Nucleus accumbens (tissue), 56 donors: ENCODE results near the gene ZNF639.
"Not testable (repeated sequence)": the region's sequence is repeated elsewhere in the genome, so short reads cannot be mapped to it uniquely, and the experiment has no call there.

Experiments used
- DNase-seq, 56 donors: peaks; one replicate each; lab custom pipeline; 2025; lab: John Stamatoyannopoulos, UW

ZNF639 gene

GRCh38 chr3:179322286-179323196 lies at the start of gene ZNF639:
TSS of gene ZNF639 (plus strand) at chr3:179323031. CDS start at chr3:179328294, 5,263 bp downstream.
- DNase-seq, result peak; percentile 6 to 88 (median 68)

GRCh38 chr3:179274434-179274833 lies 48.4 kb upstream of the ZNF639 start:
- DNase-seq, result not testable (repeated sequence)

- DNase-seq, result no peak
These were observed 46.8 kb upstream of the ZNF639 start for GRCh38 chr3:179276001-179276400.

DNA sequence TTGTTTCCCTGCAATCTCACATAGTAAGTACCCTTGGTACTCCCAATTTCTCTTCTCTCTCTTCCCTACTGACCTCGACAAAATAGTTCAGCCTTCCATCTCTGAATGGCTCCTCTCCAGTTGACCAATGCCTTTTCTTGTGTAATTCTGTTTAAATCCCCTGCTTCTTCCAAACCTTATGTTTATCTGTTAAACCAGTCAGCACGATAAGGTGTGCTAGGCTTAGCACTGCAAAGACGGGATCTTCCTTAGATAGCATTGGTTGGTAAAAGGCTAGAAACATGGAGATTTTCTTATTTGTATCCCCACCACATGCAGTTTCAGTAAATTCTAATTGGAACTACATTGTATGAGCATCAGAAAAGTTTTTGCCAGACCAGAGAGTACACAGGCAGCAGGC lies 46.1 kb upstream of the ZNF639 start:
- no peak for DNase-seq

DNA sequence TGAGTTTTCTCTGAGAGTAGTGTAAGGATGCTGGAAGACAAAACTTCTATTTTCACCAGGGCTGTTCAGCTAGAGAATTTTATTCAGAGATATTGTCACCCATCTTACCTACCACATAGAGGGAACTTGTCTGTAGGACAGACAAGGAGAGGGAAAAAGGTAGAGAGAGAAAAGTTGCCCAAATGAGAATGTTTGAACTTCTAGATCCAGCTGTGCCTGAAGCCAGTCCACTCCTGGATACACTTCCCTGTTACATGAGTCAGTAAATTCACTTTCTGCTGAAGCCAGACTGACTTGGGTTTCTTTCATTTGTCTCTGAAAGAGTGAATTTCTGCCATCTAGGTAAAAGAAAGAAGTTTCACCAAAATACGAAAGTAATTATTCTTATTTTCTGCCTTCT lies 44.7 kb upstream of the ZNF639 start:
- no peak for DNase-seq

DNA sequence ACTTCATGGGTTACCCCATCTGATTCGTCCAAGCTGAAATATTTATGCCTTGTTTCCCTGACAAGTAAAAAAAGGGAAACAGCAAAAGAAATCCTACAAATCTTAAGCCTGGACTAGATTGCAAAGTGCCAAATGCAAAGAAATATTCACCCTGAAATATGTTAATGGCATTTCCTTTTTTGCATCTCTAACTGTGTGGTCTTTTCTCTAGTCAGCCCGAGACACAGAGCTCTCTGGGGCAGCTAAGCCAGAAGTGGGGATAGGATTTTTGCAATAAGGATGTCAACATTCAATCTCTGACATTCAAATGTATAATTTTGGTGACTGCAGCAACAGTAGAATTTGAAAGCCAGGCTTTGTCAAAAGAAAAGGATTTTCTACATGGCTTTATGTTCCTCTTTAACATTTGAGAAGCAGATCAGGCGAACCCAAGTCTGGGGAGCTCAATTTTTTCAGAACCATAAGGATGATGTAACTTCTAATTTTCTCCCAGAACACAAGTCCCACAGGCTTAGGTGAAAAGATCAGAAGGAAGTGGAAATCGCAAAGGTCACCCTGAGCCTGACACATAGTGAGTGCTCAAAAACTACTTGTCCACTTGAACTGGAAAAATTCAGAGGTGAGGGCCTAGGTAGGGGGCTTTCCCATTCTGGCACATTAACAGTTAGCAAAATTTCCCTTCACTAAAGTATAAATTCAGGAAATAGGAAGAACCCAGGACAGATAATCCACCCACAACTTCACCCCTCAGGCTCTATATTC lies 43.7 kb upstream of the ZNF639 start:
- DNase-seq, result no peak

DNA sequence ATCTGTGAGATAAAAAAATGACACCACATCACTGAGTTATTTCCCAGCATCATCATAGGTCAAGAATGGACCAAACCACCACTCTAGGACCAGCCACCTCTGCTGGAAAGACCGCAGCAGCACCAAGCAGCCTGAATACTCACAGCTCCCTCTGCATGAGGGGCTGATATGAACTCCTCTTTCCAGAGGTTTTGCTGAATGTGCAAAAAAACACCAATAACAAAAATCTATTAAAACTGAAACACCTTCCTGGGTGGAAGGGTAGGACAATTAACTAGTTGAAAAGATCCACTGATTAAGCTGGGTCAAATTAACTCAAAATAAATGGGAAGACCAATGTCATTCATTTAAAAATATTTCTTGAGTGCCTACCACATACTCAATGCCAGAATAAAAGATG lies 43.0 kb upstream of the ZNF639 start:
- DNase-seq, result no peak

DNA sequence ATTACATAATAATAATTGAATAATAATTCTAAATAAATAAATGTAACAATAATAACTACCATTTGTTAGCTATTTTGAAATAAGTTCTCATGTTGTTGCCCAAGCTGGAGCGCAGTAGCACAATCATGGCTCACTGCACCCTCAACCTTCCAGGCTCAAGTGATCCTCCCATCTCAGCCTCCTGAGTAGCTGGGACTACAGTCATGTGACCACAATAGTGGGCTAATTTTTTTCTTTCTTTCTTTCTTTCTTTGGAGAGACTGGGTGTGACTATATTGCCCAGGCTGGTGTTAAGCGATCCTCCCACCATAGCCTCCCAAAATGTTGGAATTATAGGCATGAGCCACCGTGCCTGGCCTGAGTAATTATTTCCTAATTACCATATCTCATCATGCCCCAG lies 41.0 kb upstream of the ZNF639 start:
- no peak for DNase-seq

- DNase-seq, result no peak
These were observed 36.5 kb upstream of the ZNF639 start for GRCh38 chr3:179286331-179286730.

DNA sequence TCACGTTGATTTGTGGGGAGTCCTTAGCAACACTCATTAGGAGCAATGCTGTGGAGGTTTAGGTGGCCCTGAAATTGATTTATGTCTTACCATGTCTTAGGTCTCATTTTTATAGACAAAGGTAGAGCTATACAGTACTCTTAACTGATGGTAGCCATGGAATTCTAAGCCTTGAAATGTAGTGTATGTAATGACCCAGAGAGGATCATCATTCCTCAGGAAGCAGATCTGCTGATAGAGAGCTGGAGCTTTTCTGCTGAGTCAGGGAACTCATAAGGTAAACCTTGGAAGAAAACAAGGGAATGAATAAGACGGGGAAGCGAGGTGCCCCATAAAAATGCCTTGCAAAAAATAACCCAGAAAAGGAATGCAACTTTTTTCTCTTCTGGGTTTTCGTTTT lies 34.0 kb upstream of the ZNF639 start:
- no peak for DNase-seq

DNA sequence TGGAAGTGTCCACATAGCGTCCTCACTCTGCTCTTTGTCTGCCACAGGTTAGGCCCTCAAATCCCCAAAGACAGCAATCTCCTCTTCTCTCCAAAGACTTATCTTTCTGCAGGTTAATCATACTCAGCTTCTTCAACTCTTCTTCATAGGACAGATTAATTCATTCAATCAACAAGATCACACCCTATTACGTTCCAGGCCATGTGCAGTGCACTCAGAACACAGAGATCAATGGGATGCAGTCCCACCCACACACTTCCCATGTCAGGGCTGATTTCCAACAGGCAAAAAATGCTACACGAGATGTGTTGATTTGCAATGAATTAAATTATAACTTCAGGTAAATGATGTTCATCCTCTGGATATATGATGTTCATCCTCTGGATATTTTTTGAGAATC lies 33.5 kb upstream of the ZNF639 start:
- DNase-seq, result no peak

GRCh38 chr3:179292450-179292849 lies 30.4 kb upstream of the ZNF639 start:
- no peak for DNase-seq

GRCh38 chr3:179297971-179298725 lies 24.7 kb upstream of the ZNF639 start:
- no peak for DNase-seq

GRCh38 chr3:179299316-179299715 lies 23.5 kb upstream of the ZNF639 start:
- no peak for DNase-seq

GRCh38 chr3:179299999-179300613 lies 22.7 kb upstream of the ZNF639 start:
- no peak for DNase-seq

DNA sequence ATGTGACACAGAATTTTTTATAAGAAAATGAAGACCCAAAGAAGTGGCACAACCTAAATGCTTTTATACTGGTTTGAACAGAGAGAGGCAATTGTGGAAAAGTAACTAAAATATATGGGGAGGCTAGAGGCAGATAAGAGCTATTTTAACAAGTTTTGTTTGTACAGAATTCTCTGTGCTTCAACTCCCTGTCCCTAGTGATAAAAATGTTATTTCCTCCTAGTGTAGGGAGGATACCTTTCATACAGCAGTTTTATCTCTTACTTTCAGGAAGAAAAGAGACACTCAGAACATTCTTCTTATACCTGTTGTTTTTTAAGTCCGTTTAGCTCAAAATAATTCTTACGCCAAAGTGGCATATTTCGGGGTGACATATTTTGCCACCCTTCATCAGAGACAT lies 21.2 kb upstream of the ZNF639 start:
- DNase-seq, result no peak

DNA sequence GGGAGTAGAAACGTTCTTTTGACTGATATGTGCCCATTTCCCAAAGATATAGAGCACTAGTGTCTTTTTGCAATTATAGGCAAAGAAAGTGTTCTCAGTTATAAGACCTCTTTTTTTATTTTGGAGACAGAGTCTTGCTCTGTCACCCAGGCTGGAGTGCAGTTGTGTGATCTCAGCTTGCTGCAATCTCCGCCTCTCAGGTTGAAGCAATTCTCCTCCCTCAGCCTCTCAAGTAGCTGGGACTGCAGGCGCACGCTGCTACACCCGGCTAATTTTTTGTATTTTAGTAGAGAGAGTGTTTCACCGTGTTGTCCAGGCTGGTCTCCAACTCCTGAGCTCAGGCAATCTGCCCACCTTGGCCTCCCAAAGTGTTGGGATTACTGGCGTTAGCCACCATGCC lies 20.7 kb upstream of the ZNF639 start:
- no peak for DNase-seq

DNA sequence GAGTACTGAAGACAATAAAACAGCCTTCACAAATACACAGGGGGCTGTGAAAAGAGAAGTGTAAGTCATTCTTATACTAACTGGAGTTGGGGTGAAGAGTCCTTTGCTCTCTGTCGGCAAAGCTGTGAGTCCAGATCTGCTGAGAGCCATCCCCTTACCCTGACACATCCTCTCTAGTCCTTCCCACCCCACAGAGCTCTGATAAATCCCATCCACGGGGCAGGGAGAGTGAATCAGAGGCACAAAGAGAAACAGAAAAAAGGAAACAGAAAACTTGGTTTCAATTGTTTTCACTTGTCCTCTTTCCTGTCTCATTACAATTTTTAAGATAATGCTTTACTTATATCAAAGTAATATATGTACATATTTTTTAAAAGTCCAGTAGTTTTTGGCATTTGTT lies 18.2 kb upstream of the ZNF639 start:
- DNase-seq, result no peak

GRCh38 chr3:179307362-179307761 lies 15.5 kb upstream of the ZNF639 start:
- DNase-seq, result not testable (repeated sequence)

DNA sequence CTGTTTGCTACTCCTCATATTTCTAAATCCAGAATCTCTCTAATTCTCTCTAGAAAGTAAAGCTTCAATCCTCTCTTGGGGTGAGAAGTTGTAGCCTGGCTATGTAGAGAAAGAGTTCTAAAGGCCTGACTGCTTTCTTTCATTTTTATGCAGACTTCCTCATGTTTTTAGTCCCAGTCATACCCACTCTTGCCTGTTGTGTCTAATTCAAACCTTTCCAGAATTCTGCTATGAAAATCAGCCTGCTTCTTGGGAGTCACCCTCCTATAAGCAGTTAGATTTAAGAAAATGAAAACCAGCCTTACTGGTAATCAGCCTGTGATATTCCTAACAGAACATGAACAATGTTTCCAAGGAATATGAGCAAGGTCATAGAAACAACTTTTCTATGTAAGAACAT lies 14.8 kb upstream of the ZNF639 start:
- no peak for DNase-seq
